DMS153 (cell line): ENCODE measurements around the gene OR10K1.
"Not testable (repeated sequence)": the region's sequence is repeated elsewhere in the genome, so short reads cannot be mapped to it uniquely, and the experiment has no call there.

ENCODE experiments used
- DNase-seq: peaks from one replicate; lab custom pipeline; 2025; lab: John Stamatoyannopoulos, UW

The OR10K1 gene

GRCh38 chr1:158461534-158461933 lies at the start of gene OR10K1:
TSS of gene OR10K1 (plus strand) at chr1:158461834. CDS start at chr1:158465562, 3,728 bp downstream.
- DNase-seq = no peak

- no peak for DNase-seq
These were observed 46.8 kb upstream of the OR10K1 start for GRCh38 chr1:158414651-158415345.

- no peak for DNase-seq
These were observed 44.0 kb upstream of the OR10K1 start for GRCh38 chr1:158417586-158417985.

GRCh38 chr1:158422212-158422611 lies 39.4 kb upstream of the OR10K1 start:
- no peak for DNase-seq

GRCh38 chr1:158425027-158425426 lies 36.6 kb upstream of the OR10K1 start:
- no peak for DNase-seq

GRCh38 chr1:158426137-158426536 lies 35.5 kb upstream of the OR10K1 start, which contains the start of gene OR10K2:
TSS of gene OR10K2 (minus strand) at chr1:158426237. CDS start at chr1:158420866, 5,371 bp downstream.
- no peak for DNase-seq

- DNase-seq = not testable (repeated sequence)
These were observed 31.5 kb upstream of the OR10K1 start for GRCh38 chr1:158430163-158430562.

GRCh38 chr1:158434741-158435140 lies 26.9 kb upstream of the OR10K1 start:
- DNase-seq = no peak

GRCh38 chr1:158445376-158445775 lies 16.3 kb upstream of the OR10K1 start:
- no peak for DNase-seq

GRCh38 chr1:158454537-158454936 lies 7.1 kb upstream of the OR10K1 start:
- DNase-seq = no peak

- no peak for DNase-seq
These were observed 4.4 kb upstream of the OR10K1 start for GRCh38 chr1:158457246-158457645.

GRCh38 chr1:158458263-158458662 lies 3.4 kb upstream of the OR10K1 start:
- DNase-seq = no peak

- no peak for DNase-seq
These were observed 10.3 kb downstream of the OR10K1 start, which contains the start of gene OR10R2 for GRCh38 chr1:158471920-158472319. TSS of gene OR10R2 (plus strand) at chr1:158472220. CDS start at chr1:158472326, 106 bp downstream.

GRCh38 chr1:158485455-158485854 lies 23.8 kb downstream of the OR10K1 start:
- DNase-seq = peak; percentile 90

- no peak for DNase-seq
These were observed 29.7 kb downstream of the OR10K1 start for GRCh38 chr1:158491316-158491715.

- no peak for DNase-seq
These were observed 31.4 kb downstream of the OR10K1 start for GRCh38 chr1:158493054-158493453.

GRCh38 chr1:158494796-158495195 lies 33.2 kb downstream of the OR10K1 start:
- no peak for DNase-seq

GRCh38 chr1:158496374-158496773 lies 34.7 kb downstream of the OR10K1 start:
- DNase-seq = peak; percentile 64

GRCh38 chr1:158506369-158506987 lies 44.8 kb downstream of the OR10K1 start:
- DNase-seq = peak; percentile 29

- DNase-seq = no peak
These were observed 45.9 kb downstream of the OR10K1 start for GRCh38 chr1:158507511-158507910.

GRCh38 chr1:158509471-158510156 lies 48.0 kb downstream of the OR10K1 start:
- no peak for DNase-seq

GRCh38 chr1:158516966-158517365 lies 55.3 kb downstream of the OR10K1 start:
- no peak for DNase-seq
